HuH-7 (cell line): ENCODE results near the gene TMEM205.
"Not testable (repeated sequence)": the region's sequence is repeated elsewhere in the genome, so short reads cannot be mapped to it uniquely, and the experiment has no call there.

Experiments
- DNase-seq: peaks from one replicate; pipeline ENCODE4 v3.0.0; 2011; ENCODE audit warnings: low spot score

The TMEM205 gene

GRCh38 chr19:11346104-11346940 lies at the start of gene TMEM205, which contains the start of gene CCDC159:
Gene TMEM205 (minus strand): TSS chr19:11346268. CDS start chr19:11345619, 649 bp downstream.
Gene CCDC159 (plus strand): TSS chr19:11346519. CDS start chr19:11346607, 88 bp downstream.
- peak; percentile 88 for DNase-seq

GRCh38 chr19:11390933-11391680 lies 45.0 kb upstream of the TMEM205 start:
- DNase-seq: no peak

- DNase-seq: no peak
Measured at GRCh38 chr19:11390359-11390758, 44.3 kb upstream of the TMEM205 start.

- no peak for DNase-seq
Measured at GRCh38 chr19:11387162-11388034, 41.3 kb upstream of the TMEM205 start.

GRCh38 chr19:11384778-11385129 lies 38.7 kb upstream of the TMEM205 start:
- no peak for DNase-seq

GRCh38 chr19:11383706-11384048 lies 37.6 kb upstream of the TMEM205 start:
- no peak for DNase-seq

GRCh38 chr19:11382898-11383705 lies 37.0 kb upstream of the TMEM205 start:
- peak; percentile 66 for DNase-seq

- DNase-seq: peak; percentile 97
Measured at GRCh38 chr19:11380653-11381537, 34.8 kb upstream of the TMEM205 start.

- no peak for DNase-seq
Measured at GRCh38 chr19:11379857-11380350, 33.8 kb upstream of the TMEM205 start.

GRCh38 chr19:11379269-11379845 lies 33.3 kb upstream of the TMEM205 start:
- DNase-seq: not testable (repeated sequence)

- DNase-seq: peak; percentile 54
Measured at GRCh38 chr19:11378319-11379189, 32.5 kb upstream of the TMEM205 start.

GRCh38 chr19:11377756-11378155 lies 31.7 kb upstream of the TMEM205 start:
- DNase-seq: no peak

GRCh38 chr19:11377237-11377636 lies 31.2 kb upstream of the TMEM205 start:
- no peak for DNase-seq

- no peak for DNase-seq
Measured at GRCh38 chr19:11375143-11375948, 29.3 kb upstream of the TMEM205 start.

GRCh38 chr19:11374433-11375142 lies 28.5 kb upstream of the TMEM205 start, which contains the start of gene SWSAP1:
Gene SWSAP1 (plus strand): TSS chr19:11374666. CDS start chr19:11374681, 15 bp downstream.
- DNase-seq: peak; percentile 99

GRCh38 chr19:11373885-11374432 lies 27.9 kb upstream of the TMEM205 start:
- no peak for DNase-seq
